Endothelial cell of umbilical vein (primary cell): ENCODE results near the gene RAD51B. TPM values are rescaled to one million over a fixed set of nuclear protein-coding genes. Genes with fewer than 3 reads are reported as not detected.

ENCODE experiments used
- BruUV-seq: library from RNA; stranded (reverse); fragments of 400-500 nt; replicated peaks from 2 replicates; lab custom pipeline; 2021; lab: Mats Ljungman, UMichigan
- CTCF ChIA-PET: fragments of 300-600, 350-600 bp; sonication (Branson Sonifier 250); formaldehyde crosslinking; loops from one replicate; lab custom pipeline; 2021; ENCODE audit warnings: antibody characterized with exemption, inconsistent platforms; lab: Charles Lee
- POLR2A ChIA-PET: fragments of 300-600, 350-600 bp; sonication (Branson Sonifier 250); formaldehyde crosslinking; loops from one replicate; lab custom pipeline; 2021; ENCODE audit warnings: antibody characterized with exemption, inconsistent platforms; lab: Charles Lee
- DNase-seq: peaks from one replicate; pipeline ENCODE4 v3.0.0-alpha.2; 2011; ENCODE audit warnings: low read depth, low spot score
- FAIRE-seq: peaks from 2 replicates; lab custom pipeline; 2011; peaks lifted over from hg19 to GRCh38; lab: Jason Lieb, UNC
- H2AFZ ChIP-seq: 2 replicates; pipeline ENCODE4 v1.6.0; 2012; ENCODE audit warnings: low read depth, low read length, control low read depth, inconsistent platforms
- H3K27ac ChIP-seq: 2 replicates; pipeline ENCODE4 v1.5.1; 2011; ENCODE audit warnings: low read depth, mild to moderate bottlenecking, control low read depth, low read length, moderate library complexity; ENCODE audit not compliant: insufficient read depth
- H3K27me3 ChIP-seq, 2 experiments: 2 replicates each; pipeline versions ENCODE4 v1.6.0 to v1.6.1; 2011; ENCODE audit warnings: low read length in 2 of 2, mixed read lengths in 1 of 2; ENCODE audit not compliant: control insufficient read depth in 2 of 2, insufficient read depth in 2 of 2
- H3K36me3 ChIP-seq, 2 experiments: 2 replicates in 1 of 2; 3 replicates in 1 of 2; pipeline ENCODE4 v1.5.1; 2011; ENCODE audit warnings: low read length in 2 of 2, mild to moderate bottlenecking in 1 of 2, moderate library complexity in 1 of 2; ENCODE audit not compliant: control insufficient read depth in 2 of 2, insufficient read depth in 2 of 2; ENCODE audit errors: extremely low read depth in 1 of 2
- H3K4me1 ChIP-seq: 3 replicates; pipeline ENCODE4 v1.5.1; 2011; ENCODE audit warnings: mild to moderate bottlenecking, low read length; ENCODE audit not compliant: control insufficient read depth, insufficient read depth; ENCODE audit errors: extremely low read depth
- H3K4me2 ChIP-seq: 2 replicates; pipeline ENCODE4 v1.6.1; 2011; ENCODE audit warnings: low read length, control low read depth, mixed read lengths; ENCODE audit not compliant: insufficient read depth
- H3K4me3 ChIP-seq, 3 experiments: fragments of 200-600 bp in 1 of 3; sonication (generic), shearing (Covaris generic) in 1 of 3; replicated peaks in 1 of 3; 2 replicates each; pipeline ENCODE4 v1.5.1; 2011 to 2016; ENCODE audit warnings: control low read depth in 3 of 3, low read length in 3 of 3, mild to moderate bottlenecking in 2 of 3, inconsistent platforms in 1 of 3, low read depth in 1 of 3, moderate library complexity in 1 of 3; ENCODE audit not compliant: insufficient read depth in 1 of 3
- H3K79me2 ChIP-seq: 2 replicates; pipeline ENCODE4 v1.6.0; 2012; ENCODE audit warnings: low read length, inconsistent platforms; ENCODE audit not compliant: control insufficient read depth, insufficient read depth
- H3K9ac ChIP-seq: replicated peaks from 2 replicates; pipeline ENCODE3; 2011; ENCODE audit warnings: low read length, control low read depth; ENCODE audit not compliant: insufficient read depth; ENCODE audit errors: extremely low read depth
- H3K9me1 ChIP-seq: replicated peaks from 3 replicates; pipeline ENCODE4 v1.6.0; 2011; ENCODE audit warnings: mild to moderate bottlenecking, low read length; ENCODE audit not compliant: control insufficient read depth, insufficient read depth; ENCODE audit errors: extremely low read depth
- H3K9me3 ChIP-seq: replicated peaks from 2 replicates; pipeline ENCODE4 v1.5.1; 2012; ENCODE audit warnings: low read length, inconsistent platforms; ENCODE audit not compliant: control insufficient read depth, insufficient read depth
- H4K20me1 ChIP-seq: replicated peaks from 2 replicates; pipeline ENCODE3; 2011; ENCODE audit warnings: mild to moderate bottlenecking, low read length; ENCODE audit not compliant: control insufficient read depth, insufficient read depth; ENCODE audit errors: extremely low read depth
- EZH2 ChIP-seq: IDR thresholded peaks from 2 replicates; pipeline ENCODE4 v1.6.1; 2012; ENCODE audit warnings: borderline replicate concordance, low read depth, mild to moderate bottlenecking, moderate library complexity, low read length, inconsistent platforms; ENCODE audit not compliant: severe bottlenecking
- FOS ChIP-seq: IDR thresholded peaks from 2 replicates; pipeline ENCODE4 v1.6.1; 2011; ENCODE audit warnings: mild to moderate bottlenecking, low read length, moderate library complexity, borderline replicate concordance; ENCODE audit not compliant: insufficient read depth
- GATA2 ChIP-seq: IDR thresholded peaks from 2 replicates; pipeline ENCODE4 v1.7.0; 2011; ENCODE audit warnings: low read depth, mild to moderate bottlenecking, moderate library complexity, mixed read lengths, low read length; ENCODE audit not compliant: insufficient read length, insufficient read depth
- JUN ChIP-seq: IDR thresholded peaks from 2 replicates; pipeline ENCODE4 v1.6.1; 2011; ENCODE audit warnings: borderline replicate concordance, low read depth; ENCODE audit not compliant: insufficient read length, insufficient read depth
- MAX ChIP-seq: IDR thresholded peaks from 2 replicates; pipeline ENCODE4 v1.6.1; 2011; ENCODE audit not compliant: insufficient read depth, insufficient read length
- MYC ChIP-seq: IDR thresholded peaks from one replicate; pipeline ENCODE4 v1.6.1; 2011; ENCODE audit warnings: mild to moderate bottlenecking, low read depth, low read length
- POLR2A ChIP-seq: IDR thresholded peaks from 2 replicates; pipeline ENCODE4 v1.6.1; 2012; ENCODE audit warnings: low read depth, mild to moderate bottlenecking, control low read depth, low read length
- POLR2AphosphoS5 ChIP-seq: IDR thresholded peaks from 2 replicates; pipeline ENCODE4 v1.6.1; 2012; ENCODE audit warnings: low read depth, mild to moderate bottlenecking, control low read depth, low read length, moderate library complexity; ENCODE audit not compliant: insufficient read depth
- dilution Hi-C: fragments of 300-500 bp; cut with MboI; formaldehyde crosslinking; loops from one replicate; pipeline ENCODE4 v1.15.0; 2019; ENCODE audit warnings: low sequenced_read_pairs; ENCODE audit not compliant: extremely low pct_ligation_motif_present
- intact Hi-C: fragments of 100-400 bp; cut with micrococcal nuclease; formaldehyde crosslinking; loops from one replicate; pipeline ENCODE4 v1.10.0; 2022
- polyA plus RNA-seq, 4 experiments: library from polyadenylated mRNA; depleted of rRNA in 3 of 4; stranded (reverse) in 3 of 4; unstranded in 1 of 4; fragments of >200 nt; gene quantifications; 2 replicates each; pipeline versions ENCODE4 v1.2.1 to v1.2.3, GENCODE V29; 2011 to 2012; ENCODE audit warnings: missing spikeins in 1 of 4
- total RNA-seq: library from RNA; stranded (reverse); gene quantifications from 2 replicates; pipeline ENCODE4 v1.2.3, GENCODE V29; 2021
- TF ChIP-seq, protein P1 (sequence below), 2 donors: IDR thresholded peaks; 1 replicate in 1 of 2; 2 replicates in 1 of 2; pipeline ENCODE4 v1.5.1; 2011; ENCODE audit warnings: low read length in 2 of 2, mild to moderate bottlenecking in 2 of 2, moderate library complexity in 2 of 2, control low read depth in 1 of 2, inconsistent platforms in 1 of 2, low read depth in 1 of 2; ENCODE audit not compliant: insufficient read depth in 1 of 2; ENCODE audit errors: extremely low read depth in 1 of 2

Gene RAD51B
- total and polyA plus RNA-seq, 2 donors (not counting 3 experiments of a cell fraction or from before 2014, with no cell fraction given): 3.9 to 19.0 TPM

DNA sequence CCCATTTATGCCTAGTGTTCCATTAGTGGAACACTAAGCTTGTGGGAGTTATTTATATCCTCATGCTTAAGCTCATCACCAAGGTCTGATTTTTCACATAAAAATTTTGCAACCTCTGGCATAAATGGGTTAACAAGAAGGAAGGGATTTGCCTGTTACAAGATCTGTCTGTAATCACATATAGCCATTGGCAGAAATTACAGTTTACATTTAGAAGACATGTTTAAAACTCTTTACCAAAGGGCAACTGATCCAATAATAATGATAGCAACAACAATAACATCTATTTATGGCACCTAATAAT, 550.4 kb downstream of the RAD51B start:
- ChIA-PET POLR2A (no interaction called here), CTCF (interaction anchor here (1.0 to 3.3 kb wide), 2 partner anchors 8 to 72 kb away, joined by 3 to 8 read pairs; no protein-coding TSS in a partner anchor)
- dilution Hi-C loops (no loop called here), intact Hi-C loops (no loop called here)
- Histone ChIP-seq H3K36me3 (no peaks in the 10 kb centered on the region), H4K20me1 (no peaks in the 10 kb centered on the region), H3K9me3 (no peaks in the 10 kb centered on the region), H3K9me1 (no peaks in the 10 kb centered on the region), H3K27me3 (no peaks in the 10 kb centered on the region), H3K27ac (no peak overlapping the region), H3K4me3 (no peak overlapping the region), H2AFZ (no peak overlapping the region), H3K4me2 (no peak overlapping the region), H3K4me1 (peaks cover 9% of the 10 kb centered on the region), H3K79me2 (no peaks in the 10 kb centered on the region), H3K9ac (no peak overlapping the region)
- DNase-seq: no peak
- no peak for FAIRE-seq
- no peak for TF ChIP-seq FOS
- TF ChIP-seq MAX: no peak
- no peak for TF ChIP-seq EZH2
- no peak for TF ChIP-seq GATA2
- TF ChIP-seq JUN: no peak
- TF ChIP-seq, protein P1, sequence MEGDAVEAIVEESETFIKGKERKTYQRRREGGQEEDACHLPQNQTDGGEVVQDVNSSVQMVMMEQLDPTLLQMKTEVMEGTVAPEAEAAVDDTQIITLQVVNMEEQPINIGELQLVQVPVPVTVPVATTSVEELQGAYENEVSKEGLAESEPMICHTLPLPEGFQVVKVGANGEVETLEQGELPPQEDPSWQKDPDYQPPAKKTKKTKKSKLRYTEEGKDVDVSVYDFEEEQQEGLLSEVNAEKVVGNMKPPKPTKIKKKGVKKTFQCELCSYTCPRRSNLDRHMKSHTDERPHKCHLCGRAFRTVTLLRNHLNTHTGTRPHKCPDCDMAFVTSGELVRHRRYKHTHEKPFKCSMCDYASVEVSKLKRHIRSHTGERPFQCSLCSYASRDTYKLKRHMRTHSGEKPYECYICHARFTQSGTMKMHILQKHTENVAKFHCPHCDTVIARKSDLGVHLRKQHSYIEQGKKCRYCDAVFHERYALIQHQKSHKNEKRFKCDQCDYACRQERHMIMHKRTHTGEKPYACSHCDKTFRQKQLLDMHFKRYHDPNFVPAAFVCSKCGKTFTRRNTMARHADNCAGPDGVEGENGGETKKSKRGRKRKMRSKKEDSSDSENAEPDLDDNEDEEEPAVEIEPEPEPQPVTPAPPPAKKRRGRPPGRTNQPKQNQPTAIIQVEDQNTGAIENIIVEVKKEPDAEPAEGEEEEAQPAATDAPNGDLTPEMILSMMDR (IDR thresholded peaks at IDR 0.05; ENCODE audit: extremely low read depth in 1 of 2, insufficient read depth in 1 of 2, low read depth in 1 of 2, low read length in 2 of 2): no peak
- no peak for TF ChIP-seq POLR2AphosphoS5
- TF ChIP-seq MYC: no peak
- TF ChIP-seq POLR2A: no peak
- BruUV-seq: no TSS peak
